H1 (cell line): ENCODE measurements around the gene SRSF3. TPM values are rescaled to one million over a fixed set of nuclear protein-coding genes. Genes with fewer than 3 reads are reported as not detected.
"Not testable (repeated sequence)": the region's sequence is repeated elsewhere in the genome, so short reads cannot be mapped to it uniquely, and the experiment has no call there.

Experiments
- CTCF ChIA-PET: fragments of 300-600 bp; sonication (Branson Sonifier 250); formaldehyde crosslinking; loops from one replicate; lab custom pipeline; 2021; ENCODE audit not compliant: partially characterized antibody; lab: Charles Lee
- POLR2A ChIA-PET: fragments of 300-600 bp; sonication (Branson Sonifier 250); formaldehyde crosslinking; loops from one replicate; lab custom pipeline; 2021; ENCODE audit warnings: inconsistent platforms; ENCODE audit not compliant: partially characterized antibody; lab: Charles Lee
- DNase-seq, 2 experiments: peaks; one replicate each; pipeline versions ENCODE4 v3.0.0 to v3.0.0-alpha.2; 2010 to 2022; ENCODE audit warnings: low spot score in 2 of 2, low read depth in 1 of 2, mixed read lengths in 1 of 2
- FAIRE-seq: peaks from 2 replicates; lab custom pipeline; 2011; peaks lifted over from hg19 to GRCh38; lab: Jason Lieb, UNC
- H2AFZ ChIP-seq: 2 replicates; pipeline ENCODE4 v1.8.1; 2012; ENCODE audit warnings: low read length, inconsistent platforms
- H2AK5ac ChIP-seq: 2 replicates; pipeline ENCODE4 v1.6.1; 2013; ENCODE audit warnings: low read depth, low read length
- H2BK120ac ChIP-seq: replicated peaks from 2 replicates; pipeline ENCODE3; 2013; ENCODE audit warnings: low read depth, low read length, inconsistent platforms
- H2BK12ac ChIP-seq: 2 replicates; pipeline ENCODE4 v1.6.1; 2013; ENCODE audit warnings: low read depth, low read length
- H2BK15ac ChIP-seq: 2 replicates; pipeline ENCODE4 v1.6.1; 2013; ENCODE audit warnings: low read length
- H2BK20ac ChIP-seq: 2 replicates; pipeline ENCODE4 v1.6.1; 2013; ENCODE audit warnings: low read length
- H2BK5ac ChIP-seq: 2 replicates; pipeline ENCODE4 v1.6.1; 2013; ENCODE audit warnings: low read depth, low read length
- H3K14ac ChIP-seq: 2 replicates; pipeline ENCODE4 v1.6.1; 2013; ENCODE audit warnings: inconsistent platforms; ENCODE audit not compliant: insufficient read length
- H3K18ac ChIP-seq: 2 replicates; pipeline ENCODE4 v1.6.1; 2013; ENCODE audit warnings: low read length; ENCODE audit errors: extremely low read depth
- H3K23ac ChIP-seq: 2 replicates; pipeline ENCODE4 v1.6.1; 2013; ENCODE audit warnings: inconsistent platforms; ENCODE audit not compliant: insufficient read length
- H3K23me2 ChIP-seq: 2 replicates; pipeline ENCODE4 v1.6.1; 2013; ENCODE audit warnings: low read depth, low read length
- H3K27ac ChIP-seq: 2 replicates; pipeline ENCODE4 v1.6.1; 2011; ENCODE audit warnings: low read depth, low read length, inconsistent platforms
- H3K27me3 ChIP-seq, 4 experiments: replicated peaks in 1 of 4; 1 replicate in 1 of 4; 2 replicates in 3 of 4; pipeline versions ENCODE4 v1.6.1 to v1.8.1; 2011 to 2013; ENCODE audit warnings: low read length in 3 of 4, mild to moderate bottlenecking in 3 of 4, inconsistent platforms in 2 of 4, mixed read lengths in 2 of 4, moderate library complexity in 1 of 4; ENCODE audit not compliant: control insufficient read depth in 3 of 4, insufficient read depth in 3 of 4; ENCODE audit errors: extremely low read depth in 1 of 4
- H3K36me3 ChIP-seq, 4 experiments: 2 replicates each; pipeline versions ENCODE4 v1.6.1 to v1.8.1; 2011 to 2013; ENCODE audit warnings: mild to moderate bottlenecking in 4 of 4, low read length in 3 of 4, moderate library complexity in 2 of 4, control low read depth in 1 of 4, inconsistent platforms in 1 of 4; ENCODE audit not compliant: insufficient read depth in 4 of 4, control insufficient read depth in 2 of 4
- H3K4ac ChIP-seq: replicated peaks from 2 replicates; pipeline ENCODE3; 2013; ENCODE audit warnings: low read length, low read depth, mixed read lengths, inconsistent platforms; ENCODE audit not compliant: insufficient read length
- H3K4me1 ChIP-seq, 4 experiments: replicated peaks in 1 of 4; 1 replicate in 1 of 4; 2 replicates in 3 of 4; pipeline versions ENCODE4 v1.6.1 to v1.8.1; 2011 to 2013; ENCODE audit warnings: low read length in 3 of 4, inconsistent platforms in 2 of 4, mixed read lengths in 1 of 4; ENCODE audit not compliant: insufficient read depth in 4 of 4, control insufficient read depth in 3 of 4
- H3K4me2 ChIP-seq, 2 experiments: 2 replicates each; pipeline versions ENCODE4 v1.6.1 to v1.8.1; 2011 to 2013; ENCODE audit warnings: low read depth in 2 of 2, low read length in 2 of 2, control low read depth in 1 of 2, inconsistent platforms in 1 of 2, mild to moderate bottlenecking in 1 of 2; ENCODE audit not compliant: insufficient read depth in 1 of 2
- H3K4me3 ChIP-seq, 4 experiments: fragments of 200-600, 300-600 bp in 1 of 4; sonication (generic), shearing (Covaris generic), sonication (Bioruptor Twin) in 1 of 4; 2 replicates each; pipeline versions ENCODE4 v1.5.1 to v1.8.1; 2011 to 2016; ENCODE audit warnings: low read length in 4 of 4, low read depth in 3 of 4, control low read depth in 2 of 4, inconsistent platforms in 2 of 4, mild to moderate bottlenecking in 2 of 4, mixed read lengths in 1 of 4, moderate library complexity in 1 of 4; ENCODE audit not compliant: insufficient read depth in 2 of 4; ENCODE audit errors: extremely low read depth in 1 of 4
- H3K56ac ChIP-seq: replicated peaks from 2 replicates; pipeline ENCODE3; 2013; ENCODE audit warnings: low read depth, mild to moderate bottlenecking, mixed read lengths, low read length, inconsistent platforms; ENCODE audit not compliant: insufficient read length
- H3K79me1 ChIP-seq: 2 replicates; pipeline ENCODE4 v1.6.1; 2013; ENCODE audit warnings: low read depth, low read length, control low read depth
- H3K79me2 ChIP-seq, 2 experiments: 2 replicates each; pipeline versions ENCODE4 v1.6.1 to v1.8.1; 2012 to 2013; ENCODE audit warnings: low read length in 2 of 2, mild to moderate bottlenecking in 2 of 2, inconsistent platforms in 1 of 2; ENCODE audit not compliant: insufficient read depth in 2 of 2, control insufficient read depth in 1 of 2
- H3K9ac ChIP-seq, 4 experiments: replicated peaks in 1 of 4; 1 replicate in 1 of 4; 2 replicates in 3 of 4; pipeline versions ENCODE4 v1.6.1 to v1.8.1; 2011 to 2013; ENCODE audit warnings: low read depth in 3 of 4, low read length in 3 of 4, control low read depth in 2 of 4, mild to moderate bottlenecking in 2 of 4, moderate library complexity in 2 of 4, inconsistent platforms in 1 of 4; ENCODE audit errors: extremely low read depth in 1 of 4
- H3K9me3 ChIP-seq, 2 experiments: 2 replicates each; pipeline versions ENCODE4 v1.6.1 to v1.8.1; 2012 to 2013; ENCODE audit warnings: mild to moderate bottlenecking in 2 of 2, moderate library complexity in 2 of 2, control low read depth in 1 of 2, inconsistent platforms in 1 of 2, low read depth in 1 of 2, low read length in 1 of 2, mixed read lengths in 1 of 2; ENCODE audit not compliant: insufficient read depth in 2 of 2
- H4K20me1 ChIP-seq, 2 experiments: replicated peaks in 1 of 2; 2 replicates each; pipeline versions ENCODE3 to v1.8.1; 2011 to 2013; ENCODE audit warnings: inconsistent platforms in 2 of 2, low read length in 2 of 2, mild to moderate bottlenecking in 1 of 2; ENCODE audit not compliant: insufficient read depth in 2 of 2, control insufficient read depth in 1 of 2
- H4K5ac ChIP-seq: 2 replicates; pipeline ENCODE4 v1.6.1; 2013; ENCODE audit warnings: low read length, low read depth, mixed read lengths, inconsistent platforms; ENCODE audit not compliant: insufficient read length
- H4K8ac ChIP-seq: 2 replicates; pipeline ENCODE4 v1.8.0; 2013; ENCODE audit warnings: mild to moderate bottlenecking, moderate library complexity, low read length, inconsistent platforms; ENCODE audit not compliant: insufficient read depth; ENCODE audit errors: extremely low read depth
- H4K91ac ChIP-seq: replicated peaks from 2 replicates; pipeline ENCODE3; 2013; ENCODE audit warnings: low read length, mixed read lengths, inconsistent platforms; ENCODE audit not compliant: insufficient read length
- WGBS, 2 experiments: shearing (Covaris generic) in 1 of 2; methylation state at CpG; one replicate each; pipeline versions ENCODE4 v1.1.6 to v1.1.7; 2013 to 2015; ENCODE audit warnings: low lambda C conversion rate in 2 of 2, mixed read lengths in 2 of 2, inconsistent platforms in 1 of 2, low coverage in 1 of 2, missing lambda C conversion rate in 1 of 2; ENCODE audit not compliant: insufficient replicate concordance in 2 of 2, insufficient coverage in 1 of 2, insufficient read length in 1 of 2; ENCODE audit errors: extremely low coverage in 1 of 2, missing lambda C conversion rate in 1 of 2; 5-methylcytosine and 5-hydroxymethylcytosine counted together
- polyA plus RNA-seq, 7 experiments: library from polyadenylated mRNA; depleted of rRNA in 3 of 7; stranded (reverse) in 5 of 7; unstranded in 2 of 7; fragments of >200 nt in 5 of 7; fragments of 200-250 nt in 2 of 7; gene quantifications; 1 replicate in 5 of 7; 2 replicates in 1 of 7; 4 replicates in 1 of 7; pipeline versions ENCODE4 v1.2.1 to v1.2.3, GENCODE V29; 2011 to 2013; ENCODE audit warnings: missing spikeins in 2 of 7, mixed read lengths in 2 of 7
- total RNA-seq: library from RNA; stranded (reverse); fragmentation: NEBNext Ultra II Directional; extraction: Animal tissue kit (Norgen Biotek cat#: 25700); gene quantifications from 2 replicates; pipeline ENCODE4 v1.2.1, GENCODE V29; 2021

The SRSF3 gene
- total and polyA plus RNA-seq, 2 of the 8 experiments (the other 6 are each of a cell fraction or from before 2014, with no cell fraction given), result 471 to 689 TPM

DNA sequence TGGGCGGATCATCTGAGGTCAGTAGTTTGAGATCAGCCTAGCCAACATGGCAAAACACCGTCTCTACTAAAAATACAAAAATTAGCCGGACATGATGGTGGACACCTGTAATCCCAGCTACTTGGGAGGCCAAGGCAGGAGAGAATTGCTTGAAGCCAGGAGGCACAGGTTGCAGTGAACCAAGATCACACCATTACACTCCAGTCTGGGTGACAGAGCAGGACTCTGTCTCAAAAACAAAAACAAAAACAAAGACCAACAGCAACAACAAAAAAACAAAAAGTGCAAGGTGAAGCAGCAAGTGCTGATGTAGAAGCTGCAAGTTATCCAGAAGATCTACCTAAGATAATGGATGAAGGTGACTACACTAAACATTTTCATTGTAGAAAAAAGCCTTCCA is 17.5 kb downstream of the SRSF3 start:
- not testable (repeated sequence) for H3K14ac ChIP-seq, H3K27ac ChIP-seq, H3K4ac ChIP-seq, H3K4me3 ChIP-seq, H2BK12ac ChIP-seq, H3K18ac ChIP-seq, H2AFZ ChIP-seq, H4K91ac ChIP-seq, H2BK5ac ChIP-seq, DNase-seq, H3K79me2 ChIP-seq, H3K9ac ChIP-seq, H4K5ac ChIP-seq, H3K56ac ChIP-seq, H3K23me2 ChIP-seq, H2AK5ac ChIP-seq, FAIRE-seq, H3K4me2 ChIP-seq, H4K8ac ChIP-seq, H3K4me1 ChIP-seq, H4K20me1 ChIP-seq, H3K79me1 ChIP-seq, H2BK20ac ChIP-seq, H2BK15ac ChIP-seq, H3K27me3 ChIP-seq, H2BK120ac ChIP-seq, H3K9me3 ChIP-seq, H3K23ac ChIP-seq
- ChIA-PET POLR2A (interaction anchor here (1.1 to 14.6 kb wide), 5 partner anchors 14 to 142 kb away, joined by 3 to 386 read pairs (median 4); partner anchors contain the start of gene SRSF3), CTCF (interaction anchor here (0.7 to 1.2 kb wide), 5 partner anchors 55 to 962 kb away, joined by 3 to 6 read pairs (median 3); no protein-coding TSS in a partner anchor)
- 95% methylated on average over 3 of the region's 3 CpGs; no CpG with 5 or more reads in 1 of the 2 experiments for WGBS, 2 experiments
- peaks cover 7 to 57% (median 20%) of the 10 kb centered on the region in 4 experiments; a peak in 6 of 8 replicates for H3K36me3 ChIP-seq
